Keratinocyte (primary cell): ENCODE results near the gene RFC2.

Experiments
- CTCF ChIP-seq, 3 experiments: IDR thresholded peaks in 1 of 3; conservative IDR thresholded peaks in 1 of 3; optimal IDR thresholded peaks in 1 of 3; 2 replicates in 2 of 3; 3 replicates in 1 of 3; pipeline versions ENCODE3 to v1.5.1; 2011; ENCODE audit warnings: low read length in 3 of 3, mild to moderate bottlenecking in 3 of 3, moderate library complexity in 2 of 3, control low read depth in 1 of 3, inconsistent platforms in 1 of 3; ENCODE audit not compliant: insufficient read depth in 2 of 3; ENCODE audit errors: extremely low read depth in 1 of 3
- EZH2 ChIP-seq: IDR thresholded peaks from one replicate; pipeline ENCODE4 v1.6.1; 2012; ENCODE audit warnings: inconsistent platforms, mild to moderate bottlenecking, low read length, moderate library complexity

- no peak for TF ChIP-seq CTCF (optimal IDR thresholded peaks at IDR 0.05 in 1 of 3, IDR thresholded peaks at IDR 0.05 in 1 of 3, conservative IDR thresholded peaks at IDR 0.05 in 1 of 3; ENCODE audit: extremely low read depth in 1 of 3, insufficient read depth in 2 of 3, low read length in 3 of 3)
- no peak for TF ChIP-seq EZH2
Measured at GRCh38 chr7:74215921-74216320, 38.3 kb downstream of the RFC2 start.
